ENCODE data around the gene REM2. TPM values are rescaled to one million over a fixed set of nuclear protein-coding genes. Genes with fewer than 3 reads are reported as not detected.

REM2 gene
- polyA plus RNA-seq, 1 of the 3 experiments (the other 2 are of a cell fraction), result 0.26 TPM

- TF ChIP-seq USF2 (IDR thresholded peaks at IDR 0.05; ENCODE audit: borderline replicate concordance, low read depth, low read length) (no peak), NRF1 (IDR thresholded peaks at IDR 0.05; ENCODE audit: low read depth, low read length) (no peak), MEF2A (IDR thresholded peaks at IDR 0.05; ENCODE audit: borderline replicate concordance, low read depth) (no peak), TAF1 (IDR thresholded peaks at IDR 0.05; ENCODE audit: borderline replicate concordance, low read depth, low read length) (no peak), EP300 (IDR thresholded peaks at IDR 0.05; ENCODE audit: borderline replicate concordance in 1 of 2, low read depth in 1 of 2, low read length in 1 of 2) (no peak), POLR2AphosphoS5 (IDR thresholded peaks at IDR 0.05; ENCODE audit: low read depth, low read length) (no peak), GABPA (IDR thresholded peaks at IDR 0.05; ENCODE audit: low read depth) (no peak)
These were observed 20.7 kb downstream of the REM2 start (continued) for GRCh38 chr14:22903742-22904087.

DNA sequence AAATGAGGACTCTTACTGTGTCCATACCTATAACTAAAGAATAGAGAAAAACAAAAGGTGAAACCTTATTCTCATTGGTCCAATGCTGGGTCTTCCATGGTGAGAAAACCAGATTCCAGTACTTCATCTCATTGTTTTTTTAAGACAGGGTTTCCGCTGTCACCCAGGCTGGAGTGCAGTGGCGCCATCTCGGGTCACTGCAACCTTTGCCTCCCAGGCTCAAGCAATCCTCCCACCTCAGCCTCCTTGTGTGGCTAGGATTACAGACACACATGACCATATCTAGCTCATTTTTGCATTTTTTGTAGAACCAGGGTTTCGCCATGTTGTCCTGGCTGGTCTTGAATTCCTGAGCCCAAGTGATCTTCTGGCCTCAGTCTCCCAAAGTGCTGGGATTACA is 22.6 kb downstream of the REM2 start:
- ChIA-PET CTCF (interaction anchor here (1.0 kb wide), 1 partner anchor 154 kb away, joined by 3 read pairs; no protein-coding TSS in a partner anchor), POLR2A (interaction anchor here (1.3 kb wide), 1 partner anchor 34 kb away, joined by 3 read pairs; the partner anchor contains the start of gene LRP10)
- 94% methylated on average over 4 of the region's 4 CpGs for WGBS (ENCODE audit: low lambda C conversion rate)

More for the DNA sequence above, 22.6 kb downstream of the REM2 start:
- H3K79me2 ChIP-seq (ENCODE audit: insufficient read depth), result peaks cover 14% of the 10 kb centered on the region
- H2AFZ ChIP-seq (ENCODE audit: low read depth), result no peak overlapping the region
- no peak overlapping the region for H3K27ac ChIP-seq (ENCODE audit: low read depth in 2 of 2, low read length in 1 of 2)
- H3K4me1 ChIP-seq (ENCODE audit: control insufficient read depth in 1 of 2, insufficient read depth in 2 of 2, low read depth in 1 of 2, low read length in 1 of 2), result no peaks in the 10 kb centered on the region
- no peak overlapping the region for H3K9ac ChIP-seq
- no peaks in the 10 kb centered on the region for H3K27me3 ChIP-seq (ENCODE audit: insufficient read depth)
- H3K4me3 ChIP-seq (ENCODE audit: low read depth in 2 of 2, low read length in 1 of 2), result no peak overlapping the region
- peaks cover 58 to 65% of the 10 kb centered on the region in 2 experiments for H3K36me3 ChIP-seq (replicated peaks in 1 of 2; ENCODE audit: control insufficient read depth in 1 of 2, insufficient read depth in 2 of 2, low read length in 1 of 2)
- no peaks in the 10 kb centered on the region for H3K9me3 ChIP-seq
- DNase-seq, result no peak
- H3K9me2 ChIP-seq, result no peaks in the 10 kb centered on the region
- H3F3A ChIP-seq (replicated peaks; ENCODE audit: insufficient read depth), result peaks cover 10% of the 10 kb centered on the region
- no peak overlapping the region for H3K4me2 ChIP-seq
- no peak for TF ChIP-seq FOSL2 (IDR thresholded peaks at IDR 0.05; ENCODE audit: borderline replicate concordance, low read depth)
- TF ChIP-seq, protein P1, sequence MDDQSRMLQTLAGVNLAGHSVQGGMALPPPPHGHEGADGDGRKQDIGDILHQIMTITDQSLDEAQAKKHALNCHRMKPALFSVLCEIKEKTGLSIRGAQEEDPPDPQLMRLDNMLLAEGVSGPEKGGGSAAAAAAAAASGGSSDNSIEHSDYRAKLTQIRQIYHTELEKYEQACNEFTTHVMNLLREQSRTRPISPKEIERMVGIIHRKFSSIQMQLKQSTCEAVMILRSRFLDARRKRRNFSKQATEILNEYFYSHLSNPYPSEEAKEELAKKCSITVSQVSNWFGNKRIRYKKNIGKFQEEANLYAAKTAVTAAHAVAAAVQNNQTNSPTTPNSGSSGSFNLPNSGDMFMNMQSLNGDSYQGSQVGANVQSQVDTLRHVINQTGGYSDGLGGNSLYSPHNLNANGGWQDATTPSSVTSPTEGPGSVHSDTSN (IDR thresholded peaks at IDR 0.05), result no peak
- TF ChIP-seq TEAD4 (IDR thresholded peaks at IDR 0.05; ENCODE audit: borderline replicate concordance, insufficient read depth), result no peak
- no peak for TF ChIP-seq GABPA (IDR thresholded peaks at IDR 0.05; ENCODE audit: low read depth)
- TF ChIP-seq SIN3A (IDR thresholded peaks at IDR 0.05; ENCODE audit: borderline replicate concordance, low read depth, low read length), result no peak
- TF ChIP-seq EP300 (IDR thresholded peaks at IDR 0.05; ENCODE audit: borderline replicate concordance in 1 of 2, low read depth in 1 of 2, low read length in 1 of 2), result no peak
- TF ChIP-seq MEF2A (IDR thresholded peaks at IDR 0.05; ENCODE audit: borderline replicate concordance, low read depth), result no peak
- TF ChIP-seq CHD2 (IDR thresholded peaks at IDR 0.05; ENCODE audit: low read length, partially characterized antibody), result no peak
- no peak for TF ChIP-seq USF2 (IDR thresholded peaks at IDR 0.05; ENCODE audit: borderline replicate concordance, low read depth, low read length)
- no peak for TF ChIP-seq RAD21 (IDR thresholded peaks at IDR 0.05; ENCODE audit: low read length)
- no peaks in the 10 kb centered on the region for H4K20me1 ChIP-seq (ENCODE audit: insufficient read depth)
